ENCODE measurements around the gene TBC1D8B. TPM values are rescaled to one million over a fixed set of nuclear protein-coding genes. Genes with fewer than 3 reads are reported as not detected.
"Not testable (repeated sequence)": the region's sequence is repeated elsewhere in the genome, so short reads cannot be mapped to it uniquely, and the experiment has no call there.

TBC1D8B gene
- 6.9 and 10.6 TPM in 2 replicates for total RNA-seq (ENCODE audit: low replicate concordance)
- long read RNA-seq, full-length matches to known transcripts: 3 of 18 reads
- long read RNA-seq, partial matches to known transcripts: 11 of 18 reads
- long read RNA-seq, other reads (novel, unspliced or antisense): 4 of 18 reads

- Mint-ChIP-seq H3K9me3 (no peaks in the 10 kb centered on the region), H3K27me3 (peaks cover 22% of the 10 kb centered on the region), H3K4me1 (ENCODE audit: unreplicated experiment) (no peaks in the 10 kb centered on the region), H3K4me3 (peak within 1 kb of the TSS; percentile 98), H3K36me3 (no peaks in the 10 kb centered on the region), H3K27ac (peak within 1 kb of the TSS; percentile 91)
- peak; percentile 68 for DNase-seq (ENCODE audit: extremely low spot score, unreplicated experiment)
- TF ChIP-seq, protein P1, sequence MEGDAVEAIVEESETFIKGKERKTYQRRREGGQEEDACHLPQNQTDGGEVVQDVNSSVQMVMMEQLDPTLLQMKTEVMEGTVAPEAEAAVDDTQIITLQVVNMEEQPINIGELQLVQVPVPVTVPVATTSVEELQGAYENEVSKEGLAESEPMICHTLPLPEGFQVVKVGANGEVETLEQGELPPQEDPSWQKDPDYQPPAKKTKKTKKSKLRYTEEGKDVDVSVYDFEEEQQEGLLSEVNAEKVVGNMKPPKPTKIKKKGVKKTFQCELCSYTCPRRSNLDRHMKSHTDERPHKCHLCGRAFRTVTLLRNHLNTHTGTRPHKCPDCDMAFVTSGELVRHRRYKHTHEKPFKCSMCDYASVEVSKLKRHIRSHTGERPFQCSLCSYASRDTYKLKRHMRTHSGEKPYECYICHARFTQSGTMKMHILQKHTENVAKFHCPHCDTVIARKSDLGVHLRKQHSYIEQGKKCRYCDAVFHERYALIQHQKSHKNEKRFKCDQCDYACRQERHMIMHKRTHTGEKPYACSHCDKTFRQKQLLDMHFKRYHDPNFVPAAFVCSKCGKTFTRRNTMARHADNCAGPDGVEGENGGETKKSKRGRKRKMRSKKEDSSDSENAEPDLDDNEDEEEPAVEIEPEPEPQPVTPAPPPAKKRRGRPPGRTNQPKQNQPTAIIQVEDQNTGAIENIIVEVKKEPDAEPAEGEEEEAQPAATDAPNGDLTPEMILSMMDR (conservative IDR thresholded peaks at IDR 0.05): no peak
These were observed at the start of gene TBC1D8B for GRCh38 chrX:106802388-106803275. Gene TBC1D8B (plus strand): TSS chrX:106802673. CDS start chrX:106802854, 181 bp downstream.

- not testable (repeated sequence) for H3K36me3 Mint-ChIP-seq; DNase-seq (ENCODE audit: extremely low spot score, unreplicated experiment); H3K9me3 Mint-ChIP-seq; H3K4me1 Mint-ChIP-seq (ENCODE audit: unreplicated experiment); H3K4me3 Mint-ChIP-seq; H3K27ac Mint-ChIP-seq; H3K27me3 Mint-ChIP-seq
These were observed 33.2 kb upstream of the TBC1D8B start for GRCh38 chrX:106769288-106769687.

DNA sequence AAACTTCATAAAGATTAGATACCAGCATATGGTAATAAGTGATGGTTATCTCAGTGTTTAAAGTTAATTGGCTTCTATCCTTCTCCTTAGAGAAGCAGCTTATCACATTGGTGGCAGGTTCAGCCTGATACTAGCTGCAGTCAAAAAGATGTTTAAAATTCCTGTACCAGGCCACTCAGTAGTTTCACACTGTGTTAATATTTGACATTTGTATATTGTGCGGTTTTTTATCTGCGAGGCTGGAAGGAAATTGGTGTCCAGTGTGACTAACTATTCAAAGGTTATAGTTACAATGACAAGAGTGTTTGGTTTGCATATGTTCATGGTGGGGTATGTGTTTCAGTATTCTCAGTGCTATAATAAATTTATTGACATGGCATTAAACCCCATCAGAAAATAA lies 27.5 kb upstream of the TBC1D8B start:
- TF ChIP-seq, protein P1 (conservative IDR thresholded peaks at IDR 0.05): no peak
- Mint-ChIP-seq H3K27me3 (no peaks in the 10 kb centered on the region), H3K36me3 (no peaks in the 10 kb centered on the region)

GRCh38 chrX:106780264-106780663 lies 22.2 kb upstream of the TBC1D8B start:
- H3K4me1 Mint-ChIP-seq (ENCODE audit: unreplicated experiment): no peaks in the 10 kb centered on the region
- DNase-seq (ENCODE audit: extremely low spot score, unreplicated experiment): no peak
- no peak overlapping the region for H3K27ac Mint-ChIP-seq
- H3K36me3 Mint-ChIP-seq: no peaks in the 10 kb centered on the region
- no peaks in the 10 kb centered on the region for H3K27me3 Mint-ChIP-seq
- no peak overlapping the region for H3K4me3 Mint-ChIP-seq
- TF ChIP-seq, protein P1 (conservative IDR thresholded peaks at IDR 0.05): no peak
- H3K9me3 Mint-ChIP-seq: no peaks in the 10 kb centered on the region

More for the DNA sequence above, 27.5 kb upstream of the TBC1D8B start:
- H3K9me3 Mint-ChIP-seq: no peaks in the 10 kb centered on the region
- no peaks in the 10 kb centered on the region for H3K4me1 Mint-ChIP-seq (ENCODE audit: unreplicated experiment)
- H3K27ac Mint-ChIP-seq: no peak overlapping the region
- H3K4me3 Mint-ChIP-seq: no peak overlapping the region
- no peak for DNase-seq (ENCODE audit: extremely low spot score, unreplicated experiment)

GRCh38 chrX:106780664-106781377 lies 21.7 kb upstream of the TBC1D8B start:
- H3K4me1 Mint-ChIP-seq (ENCODE audit: unreplicated experiment): no peaks in the 10 kb centered on the region
- H3K4me3 Mint-ChIP-seq: no peak overlapping the region
- TF ChIP-seq, protein P1 (conservative IDR thresholded peaks at IDR 0.05): no peak
- H3K36me3 Mint-ChIP-seq: no peaks in the 10 kb centered on the region
- H3K9me3 Mint-ChIP-seq: no peaks in the 10 kb centered on the region
- no peaks in the 10 kb centered on the region for H3K27me3 Mint-ChIP-seq
- DNase-seq (ENCODE audit: extremely low spot score, unreplicated experiment): no peak
- no peak overlapping the region for H3K27ac Mint-ChIP-seq
